ENCODE results near the gene PPP1R3F. TPM values are rescaled to one million over a fixed set of nuclear protein-coding genes. Genes with fewer than 3 reads are reported as not detected.
"Not testable (repeated sequence)": the region's sequence is repeated elsewhere in the genome, so short reads cannot be mapped to it uniquely, and the experiment has no call there.

The PPP1R3F gene
- total and polyA plus RNA-seq, 4 donors, result 0.78 to 1.7 (median 1.4) TPM

DNA sequence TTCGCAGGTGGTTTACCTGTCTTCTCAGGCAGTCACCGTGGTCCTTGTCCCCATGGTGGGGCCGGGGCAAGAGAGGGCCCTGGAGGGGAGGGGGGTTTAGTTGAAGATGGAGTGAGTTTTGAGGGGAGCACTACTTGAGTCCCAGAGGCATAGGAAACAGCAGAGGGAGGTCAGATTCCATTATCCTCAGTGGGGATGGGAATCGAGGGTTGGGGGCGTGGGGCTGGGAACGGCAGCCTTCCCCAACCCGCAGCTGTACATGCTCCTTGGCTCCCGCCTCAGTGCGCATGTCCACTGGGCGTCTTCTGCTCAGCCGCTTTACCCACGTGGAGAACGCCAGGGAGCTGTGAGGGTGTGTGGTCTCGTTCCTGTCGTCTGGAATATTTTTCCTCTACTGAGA lies 33.8 kb downstream of the PPP1R3F start, which contains the start of gene GAGE10:
GAGE10 (plus strand) TSS at position 301 of the 400 bp plus-strand sequence. CDS start 1,214 bp downstream, outside the sequence.
- H3K27me3 ChIP-seq (ENCODE audit: control insufficient read depth in 4 of 4, insufficient read depth in 4 of 4, low read length in 3 of 4), result no peaks in the 10 kb centered on the region
- H3K4me1 ChIP-seq (ENCODE audit: control insufficient read depth in 4 of 4, insufficient read depth in 4 of 4, low read length in 3 of 4), result no peaks in the 10 kb centered on the region
- no peak within 1 kb of the TSS for H3K9ac ChIP-seq (ENCODE audit: low read depth in 1 of 2, low read length in 2 of 2)
- no peak for TF ChIP-seq JUND (IDR thresholded peaks at IDR 0.05)
- no peak for TF ChIP-seq FOXA1 (IDR thresholded peaks at IDR 0.05)
- TF ChIP-seq, protein P1, sequence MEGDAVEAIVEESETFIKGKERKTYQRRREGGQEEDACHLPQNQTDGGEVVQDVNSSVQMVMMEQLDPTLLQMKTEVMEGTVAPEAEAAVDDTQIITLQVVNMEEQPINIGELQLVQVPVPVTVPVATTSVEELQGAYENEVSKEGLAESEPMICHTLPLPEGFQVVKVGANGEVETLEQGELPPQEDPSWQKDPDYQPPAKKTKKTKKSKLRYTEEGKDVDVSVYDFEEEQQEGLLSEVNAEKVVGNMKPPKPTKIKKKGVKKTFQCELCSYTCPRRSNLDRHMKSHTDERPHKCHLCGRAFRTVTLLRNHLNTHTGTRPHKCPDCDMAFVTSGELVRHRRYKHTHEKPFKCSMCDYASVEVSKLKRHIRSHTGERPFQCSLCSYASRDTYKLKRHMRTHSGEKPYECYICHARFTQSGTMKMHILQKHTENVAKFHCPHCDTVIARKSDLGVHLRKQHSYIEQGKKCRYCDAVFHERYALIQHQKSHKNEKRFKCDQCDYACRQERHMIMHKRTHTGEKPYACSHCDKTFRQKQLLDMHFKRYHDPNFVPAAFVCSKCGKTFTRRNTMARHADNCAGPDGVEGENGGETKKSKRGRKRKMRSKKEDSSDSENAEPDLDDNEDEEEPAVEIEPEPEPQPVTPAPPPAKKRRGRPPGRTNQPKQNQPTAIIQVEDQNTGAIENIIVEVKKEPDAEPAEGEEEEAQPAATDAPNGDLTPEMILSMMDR (IDR thresholded peaks at IDR 0.05; ENCODE audit: low read depth, low read length, missing input control), result no peak
- no peak within 1 kb of the TSS for H3K4me3 ChIP-seq (ENCODE audit: low read depth in 1 of 3, low read length in 3 of 3)
- H3K36me3 ChIP-seq (ENCODE audit: control insufficient read depth in 4 of 4, insufficient read depth in 3 of 4, low read depth in 1 of 4, low read length in 3 of 4), result no peaks in the 10 kb centered on the region
- no peaks in the 10 kb centered on the region for H3K9me3 ChIP-seq (ENCODE audit: control insufficient read depth in 4 of 4, low read length in 3 of 4)
- 89% methylated on average over 15 of the region's 15 CpGs for WGBS
- H3K27ac ChIP-seq (ENCODE audit: low read depth in 1 of 2, low read length in 2 of 2), result no peak within 1 kb of the TSS
- no peak for DNase-seq (ENCODE audit: low spot score)

DNA sequence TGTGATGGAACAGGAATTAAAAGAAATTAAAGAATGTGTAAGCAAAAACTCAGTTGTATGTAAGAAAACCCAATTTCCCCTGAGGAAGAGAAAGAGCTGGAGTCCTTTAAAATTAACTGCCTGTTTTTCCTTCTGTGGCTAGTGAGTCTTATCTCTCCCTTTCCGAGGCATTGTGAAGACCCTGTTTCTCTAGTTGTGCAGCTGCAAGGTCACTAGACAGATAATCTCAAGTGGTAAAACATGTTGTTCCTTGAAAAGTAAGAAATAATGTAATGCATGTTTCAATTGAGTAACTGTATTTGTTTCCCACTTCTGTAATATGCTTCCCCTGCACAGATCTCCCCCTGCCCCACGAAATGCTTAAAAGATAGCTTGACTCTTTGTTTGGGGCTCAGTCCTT lies 38.2 kb downstream of the PPP1R3F start:
- WGBS, result 80% methylated on average over 2 of the region's 2 CpGs
- not testable (repeated sequence) for H3K9me3 ChIP-seq (ENCODE audit: control insufficient read depth in 4 of 4, low read length in 3 of 4)

DNA sequence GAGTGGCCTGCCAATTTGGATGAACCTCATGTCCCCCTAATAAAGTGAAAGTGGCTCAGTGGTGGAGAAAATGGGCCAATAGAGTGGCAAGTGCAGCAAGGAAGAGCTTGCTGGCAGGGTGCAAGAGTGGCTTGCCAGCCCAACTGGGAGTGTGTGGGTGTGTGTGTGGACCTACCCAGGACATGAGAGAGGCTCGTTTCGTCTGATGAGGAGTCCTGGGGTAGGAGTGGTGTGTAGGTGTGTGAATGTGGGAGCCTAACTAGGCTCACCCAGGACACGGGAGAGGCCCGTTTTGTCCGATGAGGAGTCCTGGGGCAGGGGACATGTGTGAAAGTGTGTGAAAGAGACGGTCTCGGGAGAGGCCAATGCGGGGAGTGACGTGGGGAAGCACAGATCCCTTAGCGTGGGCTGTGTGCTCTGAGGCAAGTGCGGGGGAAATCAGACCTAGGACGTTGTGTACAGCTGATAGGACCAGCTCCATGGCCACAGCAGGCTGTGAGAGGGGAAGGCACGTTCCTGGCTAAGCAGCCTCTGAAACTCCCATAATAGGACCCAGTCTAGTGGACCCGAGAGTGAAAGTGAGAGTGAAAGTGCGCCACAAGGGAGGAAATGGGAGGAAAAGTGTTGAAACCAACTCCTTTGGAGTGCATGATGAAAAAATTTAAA lies 39.1 kb downstream of the PPP1R3F start:
- Histone ChIP-seq H3K4me1 (ENCODE audit: control insufficient read depth in 4 of 4, insufficient read depth in 4 of 4, low read length in 3 of 4) (peaks cover 0 to 12% (median 7%) of the 10 kb centered on the region in 4 donors), H3K27ac (ENCODE audit: low read depth in 1 of 2, low read length in 2 of 2) (peak overlapping the region; percentile 44 to 61), H3K9me3 (ENCODE audit: control insufficient read depth in 4 of 4, low read length in 3 of 4) (no peaks in the 10 kb centered on the region), H3K4me3 (ENCODE audit: low read depth in 1 of 3, low read length in 3 of 3) (peak overlapping the region in 1 of 3 donors; percentile 42), H3K9ac (ENCODE audit: low read depth in 1 of 2, low read length in 2 of 2) (no peak overlapping the region), H3K27me3 (ENCODE audit: control insufficient read depth in 4 of 4, insufficient read depth in 4 of 4, low read length in 3 of 4) (no peaks in the 10 kb centered on the region), H3K36me3 (ENCODE audit: control insufficient read depth in 4 of 4, insufficient read depth in 3 of 4, low read depth in 1 of 4, low read length in 3 of 4) (no peaks in the 10 kb centered on the region)
- DNase-seq (ENCODE audit: low spot score), result no peak
- 74% methylated on average over 15 of the region's 15 CpGs for WGBS
- no peak for TF ChIP-seq GABPA (IDR thresholded peaks at IDR 0.05 in 1 of 2, conservative IDR thresholded peaks at IDR 0.05 in 1 of 2)
- TF ChIP-seq SP1 (IDR thresholded peaks at IDR 0.05), result no peak
- TF ChIP-seq HNF4A (conservative IDR thresholded peaks at IDR 0.05), result no peak
- TF ChIP-seq, protein P2, sequence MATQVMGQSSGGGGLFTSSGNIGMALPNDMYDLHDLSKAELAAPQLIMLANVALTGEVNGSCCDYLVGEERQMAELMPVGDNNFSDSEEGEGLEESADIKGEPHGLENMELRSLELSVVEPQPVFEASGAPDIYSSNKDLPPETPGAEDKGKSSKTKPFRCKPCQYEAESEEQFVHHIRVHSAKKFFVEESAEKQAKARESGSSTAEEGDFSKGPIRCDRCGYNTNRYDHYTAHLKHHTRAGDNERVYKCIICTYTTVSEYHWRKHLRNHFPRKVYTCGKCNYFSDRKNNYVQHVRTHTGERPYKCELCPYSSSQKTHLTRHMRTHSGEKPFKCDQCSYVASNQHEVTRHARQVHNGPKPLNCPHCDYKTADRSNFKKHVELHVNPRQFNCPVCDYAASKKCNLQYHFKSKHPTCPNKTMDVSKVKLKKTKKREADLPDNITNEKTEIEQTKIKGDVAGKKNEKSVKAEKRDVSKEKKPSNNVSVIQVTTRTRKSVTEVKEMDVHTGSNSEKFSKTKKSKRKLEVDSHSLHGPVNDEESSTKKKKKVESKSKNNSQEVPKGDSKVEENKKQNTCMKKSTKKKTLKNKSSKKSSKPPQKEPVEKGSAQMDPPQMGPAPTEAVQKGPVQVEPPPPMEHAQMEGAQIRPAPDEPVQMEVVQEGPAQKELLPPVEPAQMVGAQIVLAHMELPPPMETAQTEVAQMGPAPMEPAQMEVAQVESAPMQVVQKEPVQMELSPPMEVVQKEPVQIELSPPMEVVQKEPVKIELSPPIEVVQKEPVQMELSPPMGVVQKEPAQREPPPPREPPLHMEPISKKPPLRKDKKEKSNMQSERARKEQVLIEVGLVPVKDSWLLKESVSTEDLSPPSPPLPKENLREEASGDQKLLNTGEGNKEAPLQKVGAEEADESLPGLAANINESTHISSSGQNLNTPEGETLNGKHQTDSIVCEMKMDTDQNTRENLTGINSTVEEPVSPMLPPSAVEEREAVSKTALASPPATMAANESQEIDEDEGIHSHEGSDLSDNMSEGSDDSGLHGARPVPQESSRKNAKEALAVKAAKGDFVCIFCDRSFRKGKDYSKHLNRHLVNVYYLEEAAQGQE (IDR thresholded peaks at IDR 0.05), result no peak
- no peak for TF ChIP-seq RXRA (IDR thresholded peaks at IDR 0.05)
- no peak for TF ChIP-seq RAD21 (IDR thresholded peaks at IDR 0.05)
- TF ChIP-seq HNF4G (IDR thresholded peaks at IDR 0.05), result no peak
- no peak for TF ChIP-seq YY1 (IDR thresholded peaks at IDR 0.05)
- TF ChIP-seq TAF1 (conservative IDR thresholded peaks at IDR 0.05), result no peak
- TF ChIP-seq, protein P3, sequence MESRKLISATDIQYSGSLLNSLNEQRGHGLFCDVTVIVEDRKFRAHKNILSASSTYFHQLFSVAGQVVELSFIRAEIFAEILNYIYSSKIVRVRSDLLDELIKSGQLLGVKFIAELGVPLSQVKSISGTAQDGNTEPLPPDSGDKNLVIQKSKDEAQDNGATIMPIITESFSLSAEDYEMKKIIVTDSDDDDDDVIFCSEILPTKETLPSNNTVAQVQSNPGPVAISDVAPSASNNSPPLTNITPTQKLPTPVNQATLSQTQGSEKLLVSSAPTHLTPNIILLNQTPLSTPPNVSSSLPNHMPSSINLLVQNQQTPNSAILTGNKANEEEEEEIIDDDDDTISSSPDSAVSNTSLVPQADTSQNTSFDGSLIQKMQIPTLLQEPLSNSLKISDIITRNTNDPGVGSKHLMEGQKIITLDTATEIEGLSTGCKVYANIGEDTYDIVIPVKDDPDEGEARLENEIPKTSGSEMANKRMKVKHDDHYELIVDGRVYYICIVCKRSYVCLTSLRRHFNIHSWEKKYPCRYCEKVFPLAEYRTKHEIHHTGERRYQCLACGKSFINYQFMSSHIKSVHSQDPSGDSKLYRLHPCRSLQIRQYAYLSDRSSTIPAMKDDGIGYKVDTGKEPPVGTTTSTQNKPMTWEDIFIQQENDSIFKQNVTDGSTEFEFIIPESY (IDR thresholded peaks at IDR 0.05), result no peak
- TF ChIP-seq, protein P4, sequence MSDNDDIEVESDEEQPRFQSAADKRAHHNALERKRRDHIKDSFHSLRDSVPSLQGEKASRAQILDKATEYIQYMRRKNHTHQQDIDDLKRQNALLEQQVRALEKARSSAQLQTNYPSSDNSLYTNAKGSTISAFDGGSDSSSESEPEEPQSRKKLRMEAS (IDR thresholded peaks at IDR 0.05), result no peak
- no peak for TF ChIP-seq FOXA2 (IDR thresholded peaks at IDR 0.05)
- TF ChIP-seq, protein P1 (IDR thresholded peaks at IDR 0.05; ENCODE audit: low read depth, low read length, missing input control), result no peak
- TF ChIP-seq FOXA1 (IDR thresholded peaks at IDR 0.05), result no peak
- TF ChIP-seq NR2F2 (IDR thresholded peaks at IDR 0.05), result no peak
- TF ChIP-seq JUND (IDR thresholded peaks at IDR 0.05), result no peak
- TF ChIP-seq, protein P5, sequence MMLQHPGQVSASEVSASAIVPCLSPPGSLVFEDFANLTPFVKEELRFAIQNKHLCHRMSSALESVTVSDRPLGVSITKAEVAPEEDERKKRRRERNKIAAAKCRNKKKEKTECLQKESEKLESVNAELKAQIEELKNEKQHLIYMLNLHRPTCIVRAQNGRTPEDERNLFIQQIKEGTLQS (IDR thresholded peaks at IDR 0.05), result no peak
- TF ChIP-seq EGR1 (IDR thresholded peaks at IDR 0.05; ENCODE audit: low read depth in 2 of 2), result no peak

More for the DNA sequence above, 38.2 kb downstream of the PPP1R3F start:
- not testable (repeated sequence) for H3K36me3 ChIP-seq (ENCODE audit: control insufficient read depth in 4 of 4, insufficient read depth in 3 of 4, low read depth in 1 of 4, low read length in 3 of 4); H3K27me3 ChIP-seq (ENCODE audit: control insufficient read depth in 4 of 4, insufficient read depth in 4 of 4, low read length in 3 of 4); H3K27ac ChIP-seq (ENCODE audit: low read depth in 1 of 2, low read length in 2 of 2); H3K9ac ChIP-seq (ENCODE audit: low read depth in 1 of 2, low read length in 2 of 2); H3K4me3 ChIP-seq (ENCODE audit: low read depth in 1 of 3, low read length in 3 of 3); DNase-seq (ENCODE audit: low spot score)
- H3K4me1 ChIP-seq (ENCODE audit: control insufficient read depth in 4 of 4, insufficient read depth in 4 of 4, low read length in 3 of 4), result peaks cover 0 to 12% (median 7%) of the 10 kb centered on the region in 4 donors

Measured in liver (tissue), 9 donors.